HG03095 (cell line): ENCODE measurements around the gene SCART1.

Experiments used
- ATAC-seq: cut with Tn5 transposase; IDR thresholded peaks from one replicate; pipeline ENCODE4 v1.9.1; 2021; ENCODE audit warnings: moderate library complexity; ENCODE audit not compliant: unreplicated experiment

Gene SCART1

DNA sequence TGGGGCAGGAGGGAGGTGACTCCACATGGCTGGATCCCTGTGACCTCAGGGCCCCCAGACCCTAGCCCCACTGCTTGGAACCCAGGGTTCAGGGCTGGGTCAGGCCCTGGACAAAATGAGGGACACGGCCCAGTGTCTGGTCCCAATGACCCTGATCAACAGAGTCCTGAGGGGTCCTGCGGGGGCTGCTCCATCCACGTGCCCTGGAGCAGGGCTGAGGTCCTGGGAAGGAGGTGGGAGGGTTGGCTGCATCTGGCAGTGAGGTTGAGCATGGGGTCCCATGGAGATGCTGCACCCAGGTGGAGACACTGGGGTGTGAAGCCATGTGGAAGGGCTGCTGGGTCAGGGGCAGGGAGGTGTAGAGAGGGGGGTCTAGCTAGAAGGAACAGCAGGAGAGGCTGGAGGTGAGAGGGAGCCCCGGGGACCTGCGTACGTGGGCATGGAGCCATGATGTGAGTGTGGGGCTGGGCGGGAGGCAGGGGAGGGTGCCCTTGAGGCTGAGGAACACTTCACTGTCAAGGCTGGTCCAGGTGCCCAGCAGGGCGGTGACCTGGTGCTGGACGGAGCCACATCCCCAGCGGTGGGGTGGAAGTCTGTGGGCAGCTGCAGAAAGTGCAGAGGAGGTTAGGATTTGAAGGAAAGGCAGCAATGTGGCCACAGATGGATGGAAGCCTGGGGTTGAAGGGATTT is 604 bp downstream of the SCART1 start:
- no peak for ATAC-seq

- ATAC-seq: no peak
Measured at GRCh38 chr10:133455196-133455595, 1.5 kb downstream of the SCART1 start.

- ATAC-seq: no peak
Measured at GRCh38 chr10:133455611-133456031, 1.9 kb downstream of the SCART1 start.

- no peak for ATAC-seq
Measured at GRCh38 chr10:133456041-133456951, 2.6 kb downstream of the SCART1 start.

GRCh38 chr10:133457100-133457841 is 3.5 kb downstream of the SCART1 start:
- no peak for ATAC-seq

- ATAC-seq: no peak
Measured at GRCh38 chr10:133458021-133458709, 4.4 kb downstream of the SCART1 start.

GRCh38 chr10:133458710-133459453 is 5.1 kb downstream of the SCART1 start:
- no peak for ATAC-seq

- no peak for ATAC-seq
Measured at GRCh38 chr10:133459454-133460207, 5.9 kb downstream of the SCART1 start.

DNA sequence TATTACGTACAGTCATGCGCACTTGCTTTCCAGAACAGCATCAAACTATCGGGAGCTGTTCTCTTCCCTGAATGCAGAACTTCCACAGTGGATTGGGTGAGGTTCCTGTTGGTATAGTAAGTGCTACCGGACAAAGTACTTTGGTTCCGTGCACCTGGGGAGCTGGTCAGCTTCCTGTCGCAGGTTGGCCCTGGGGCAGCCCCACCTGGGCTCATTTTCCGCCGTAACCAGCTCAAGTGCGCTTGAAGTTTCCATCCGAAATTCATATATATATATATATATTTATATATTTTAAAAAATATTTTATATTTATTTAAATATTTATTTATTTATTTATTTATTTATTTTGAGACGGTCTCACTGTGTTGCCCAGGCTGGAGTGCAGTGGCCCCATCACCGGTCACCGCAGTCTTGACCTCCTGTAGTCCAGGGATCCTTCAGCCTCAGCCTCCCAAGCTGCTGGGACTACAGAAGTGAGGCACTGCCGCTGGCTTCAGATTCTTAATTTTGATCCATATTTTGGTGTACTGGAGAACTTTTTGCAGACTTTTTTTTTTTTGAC is 6.5 kb downstream of the SCART1 start:
- ATAC-seq: no peak

GRCh38 chr10:133461027-133461426 is 7.3 kb downstream of the SCART1 start:
- ATAC-seq: no peak

DNA sequence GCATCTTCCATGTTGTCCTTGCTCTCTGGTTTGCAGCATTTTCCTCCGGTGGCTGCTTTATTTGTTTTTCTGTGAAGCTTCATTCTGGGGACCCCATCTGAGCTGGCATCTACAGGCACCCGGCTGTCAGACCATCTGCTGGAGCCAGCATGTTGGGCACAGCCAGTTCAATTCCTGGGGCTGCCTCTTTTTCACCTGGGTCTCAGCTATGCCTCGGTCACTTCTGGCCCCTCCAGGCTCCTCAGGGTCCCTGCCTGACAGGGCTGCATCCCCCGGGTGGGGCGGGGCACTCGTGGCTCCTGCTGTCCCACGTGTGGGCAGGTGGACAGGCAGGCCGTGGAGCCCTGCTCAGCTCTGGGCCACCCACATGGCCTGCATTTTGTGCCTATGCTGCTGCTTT is 8.1 kb downstream of the SCART1 start:
- ATAC-seq: no peak

DNA sequence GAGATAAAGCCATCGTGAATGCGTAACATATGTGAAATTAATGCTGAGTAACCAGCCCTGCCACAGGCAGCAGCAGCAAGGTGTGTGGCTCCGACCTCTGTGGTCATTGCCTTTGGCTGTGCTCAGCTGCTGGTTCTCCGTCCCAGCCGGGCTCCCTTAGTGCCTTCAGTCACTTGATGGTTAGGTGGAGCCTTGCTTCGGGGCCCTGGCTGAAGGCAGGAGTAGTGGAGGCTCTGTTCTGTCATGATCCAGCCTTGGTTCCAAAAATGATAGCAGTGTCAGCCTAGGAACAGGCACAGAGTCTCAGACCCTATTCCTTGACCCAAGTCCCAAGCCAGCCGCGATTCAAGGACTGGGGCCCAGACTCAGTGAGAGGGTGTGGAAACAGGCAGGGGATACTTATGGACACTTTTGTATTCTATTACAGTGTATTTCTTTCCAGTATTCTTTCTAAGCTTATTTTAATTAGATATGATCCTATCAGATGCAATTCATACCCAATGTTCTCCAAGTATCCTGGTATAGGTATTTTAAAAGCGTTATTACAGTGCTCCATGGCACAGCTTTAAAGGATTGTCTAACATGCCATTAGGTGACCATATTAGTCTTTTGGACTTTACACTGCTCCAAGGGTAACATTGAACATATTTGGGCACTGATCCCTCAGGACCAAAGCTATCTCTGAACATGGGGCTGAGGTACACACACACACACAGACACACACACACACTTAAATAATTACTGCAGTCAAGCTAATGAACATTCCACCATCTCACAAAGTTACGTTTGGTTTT is 9.0 kb downstream of the SCART1 start:
- no peak for ATAC-seq

GRCh38 chr10:133464582-133465031 is 10.9 kb downstream of the SCART1 start:
- no peak for ATAC-seq

- ATAC-seq: no peak
Measured at GRCh38 chr10:133465191-133465949, 11.6 kb downstream of the SCART1 start.

GRCh38 chr10:133465950-133466474 is 12.3 kb downstream of the SCART1 start:
- ATAC-seq: no peak

DNA sequence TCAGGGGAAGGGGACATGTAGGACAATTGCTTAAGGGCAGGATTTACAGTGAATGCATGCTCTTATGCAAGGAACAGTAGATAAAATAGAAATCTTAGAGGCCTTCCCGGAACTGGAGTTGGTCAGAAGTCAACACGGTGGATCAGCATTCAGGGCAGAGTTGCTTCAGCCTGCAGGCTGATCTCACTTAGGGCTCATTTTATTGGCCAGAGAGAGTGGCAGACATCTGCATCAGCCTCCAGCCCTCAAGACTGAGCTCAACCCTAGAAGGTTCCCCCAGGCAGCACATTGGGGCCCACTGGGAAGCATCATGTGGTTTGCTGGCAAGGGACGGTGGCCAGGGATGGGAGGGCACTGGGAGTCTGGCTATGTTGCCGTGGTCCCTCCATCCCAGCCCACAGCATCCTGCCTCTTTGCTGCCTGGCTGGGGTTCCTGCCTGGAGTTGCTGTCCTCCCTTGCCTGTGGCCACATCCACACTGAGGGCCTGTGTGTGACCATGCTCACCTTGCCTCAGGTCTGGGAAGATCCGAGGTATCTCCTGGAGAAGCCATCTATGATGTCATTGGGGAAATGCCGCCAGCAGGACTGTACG is 13.0 kb downstream of the SCART1 start:
- ATAC-seq: no peak
